OCI-LY1 (cell line): Measurements from ENCODE around the gene LARP4.
"Not testable (repeated sequence)": the region's sequence is repeated elsewhere in the genome, so short reads cannot be mapped to it uniquely, and the experiment has no call there.

Experiments
- H2AFZ ChIP-seq: fragments of 200-600 bp; sonication (generic), shearing (Covaris generic); 2 replicates; pipeline ENCODE4 v1.6.0; 2014; ENCODE audit warnings: antibody characterized with exemption, mild to moderate bottlenecking, low read length
- H3F3A ChIP-seq: fragments of 200-600 bp; sonication (generic), shearing (Covaris generic); 2 replicates; pipeline ENCODE4 v1.6.0; 2014; ENCODE audit warnings: mild to moderate bottlenecking, antibody characterized with exemption, low read length, moderate library complexity; ENCODE audit not compliant: insufficient read depth
- H3K27ac ChIP-seq: fragments of 200-600 bp; sonication (generic); 2 replicates; pipeline ENCODE4 v1.5.1; 2014; ENCODE audit warnings: low read length, mixed run types, mild to moderate bottlenecking, low read depth; ENCODE audit not compliant: poor library complexity, severe bottlenecking
- H3K27me3 ChIP-seq: fragments of 200-600 bp; sonication (generic); 2 replicates; pipeline ENCODE4 v1.6.0; 2014; ENCODE audit warnings: antibody characterized with exemption, mild to moderate bottlenecking, low read length, moderate library complexity; ENCODE audit not compliant: insufficient read depth
- H3K36me3 ChIP-seq: fragments of 200-600 bp; sonication (generic); 2 replicates; pipeline ENCODE4 v1.6.1; 2014; ENCODE audit warnings: mild to moderate bottlenecking, antibody characterized with exemption, low read length, moderate library complexity, mixed read lengths; ENCODE audit not compliant: insufficient read depth
- H3K4me1 ChIP-seq: fragments of 200-600 bp; sonication (generic); 2 replicates; pipeline ENCODE4 v1.5.1; 2014; ENCODE audit warnings: mild to moderate bottlenecking, low read length, moderate library complexity; ENCODE audit not compliant: insufficient read depth, severe bottlenecking
- H3K4me2 ChIP-seq: fragments of 200-600 bp; sonication (generic), shearing (Covaris generic); 2 replicates; pipeline ENCODE4 v1.6.1; 2014; ENCODE audit warnings: low read length
- H3K4me3 ChIP-seq: fragments of 200-600 bp; sonication (generic); 2 replicates; pipeline ENCODE4 v1.5.1; 2014; ENCODE audit warnings: low read length, low read depth, mild to moderate bottlenecking, mixed read lengths; ENCODE audit not compliant: poor library complexity, severe bottlenecking
- H3K79me2 ChIP-seq: fragments of 200-600 bp; shearing (Covaris generic); 2 replicates; pipeline ENCODE4 v1.6.1; 2016; ENCODE audit warnings: mixed run types, low read length, mixed read lengths; ENCODE audit not compliant: insufficient read depth
- H3K9ac ChIP-seq: fragments of 200-600 bp; sonication (generic), shearing (Covaris generic); 2 replicates; pipeline ENCODE4 v1.6.1; 2014; ENCODE audit warnings: mild to moderate bottlenecking, low read length, mixed read lengths
- H3K9me2 ChIP-seq: fragments of 200-600 bp; sonication (generic), shearing (Covaris generic); 2 replicates; pipeline ENCODE4 v1.6.1; 2014; ENCODE audit warnings: low read depth, mild to moderate bottlenecking, low read length, mixed read lengths
- H3K9me3 ChIP-seq: fragments of 200-600 bp; shearing (Covaris generic); 2 replicates; pipeline ENCODE4 v1.6.1; 2014; ENCODE audit warnings: low read length, mixed read lengths
- H4K20me1 ChIP-seq: fragments of 200-600 bp; sonication (generic), shearing (Covaris generic); 2 replicates; pipeline ENCODE4 v1.6.0; 2016; ENCODE audit warnings: mild to moderate bottlenecking, low read length; ENCODE audit not compliant: insufficient read depth
- EZH2 ChIP-seq: fragments of 200-600 bp; sonication (generic), shearing (Covaris generic); IDR thresholded peaks from 2 replicates; pipeline ENCODE4 v1.8.0; 2017; ENCODE audit warnings: borderline replicate concordance, mixed run types, mild to moderate bottlenecking, antibody characterized with exemption, low read length, moderate library complexity, mixed read lengths
- TF ChIP-seq, protein P1 (sequence below): fragments of 200-600 bp; sonication (generic), shearing (Covaris generic); IDR thresholded peaks from 2 replicates; pipeline ENCODE4 v1.5.1; 2017; ENCODE audit warnings: mild to moderate bottlenecking, antibody characterized with exemption, low read length, moderate library complexity, mixed read lengths

The LARP4 gene

DNA sequence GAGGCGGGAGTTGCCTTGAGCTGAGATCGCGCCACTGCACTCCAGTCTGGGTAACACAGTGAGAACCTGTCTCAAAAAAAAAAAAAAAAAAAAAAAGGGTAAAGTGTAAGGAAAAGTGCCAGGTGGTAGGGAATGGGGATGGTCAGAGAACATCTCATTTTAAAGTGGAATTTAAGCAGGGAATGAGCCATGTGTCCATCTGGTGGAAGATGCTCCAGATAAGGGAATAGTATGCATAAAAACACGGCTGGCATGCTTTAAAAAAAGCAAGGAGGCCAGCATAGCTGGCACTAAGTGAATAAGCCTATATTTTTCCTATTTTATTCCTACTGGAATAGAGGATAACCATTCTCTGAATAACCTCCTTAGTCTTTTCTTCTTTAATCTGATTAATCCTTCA, 38.0 kb upstream of the LARP4 start:
- Histone ChIP-seq H3K27ac (no peak overlapping the region), H3K4me3 (no peak overlapping the region), H2AFZ (no peak overlapping the region), H3K4me2 (no peak overlapping the region), H4K20me1 (no peaks in the 10 kb centered on the region), H3K9ac (no peak overlapping the region), H3K27me3 (no peaks in the 10 kb centered on the region), H3K9me3 (no peaks in the 10 kb centered on the region), H3K9me2 (no peaks in the 10 kb centered on the region), H3K36me3 (no peaks in the 10 kb centered on the region), H3F3A (no peaks in the 10 kb centered on the region), H3K79me2 (no peaks in the 10 kb centered on the region), H3K4me1 (no peaks in the 10 kb centered on the region)
- no peak for TF ChIP-seq EZH2
- TF ChIP-seq, protein P1, sequence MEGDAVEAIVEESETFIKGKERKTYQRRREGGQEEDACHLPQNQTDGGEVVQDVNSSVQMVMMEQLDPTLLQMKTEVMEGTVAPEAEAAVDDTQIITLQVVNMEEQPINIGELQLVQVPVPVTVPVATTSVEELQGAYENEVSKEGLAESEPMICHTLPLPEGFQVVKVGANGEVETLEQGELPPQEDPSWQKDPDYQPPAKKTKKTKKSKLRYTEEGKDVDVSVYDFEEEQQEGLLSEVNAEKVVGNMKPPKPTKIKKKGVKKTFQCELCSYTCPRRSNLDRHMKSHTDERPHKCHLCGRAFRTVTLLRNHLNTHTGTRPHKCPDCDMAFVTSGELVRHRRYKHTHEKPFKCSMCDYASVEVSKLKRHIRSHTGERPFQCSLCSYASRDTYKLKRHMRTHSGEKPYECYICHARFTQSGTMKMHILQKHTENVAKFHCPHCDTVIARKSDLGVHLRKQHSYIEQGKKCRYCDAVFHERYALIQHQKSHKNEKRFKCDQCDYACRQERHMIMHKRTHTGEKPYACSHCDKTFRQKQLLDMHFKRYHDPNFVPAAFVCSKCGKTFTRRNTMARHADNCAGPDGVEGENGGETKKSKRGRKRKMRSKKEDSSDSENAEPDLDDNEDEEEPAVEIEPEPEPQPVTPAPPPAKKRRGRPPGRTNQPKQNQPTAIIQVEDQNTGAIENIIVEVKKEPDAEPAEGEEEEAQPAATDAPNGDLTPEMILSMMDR: no peak

DNA sequence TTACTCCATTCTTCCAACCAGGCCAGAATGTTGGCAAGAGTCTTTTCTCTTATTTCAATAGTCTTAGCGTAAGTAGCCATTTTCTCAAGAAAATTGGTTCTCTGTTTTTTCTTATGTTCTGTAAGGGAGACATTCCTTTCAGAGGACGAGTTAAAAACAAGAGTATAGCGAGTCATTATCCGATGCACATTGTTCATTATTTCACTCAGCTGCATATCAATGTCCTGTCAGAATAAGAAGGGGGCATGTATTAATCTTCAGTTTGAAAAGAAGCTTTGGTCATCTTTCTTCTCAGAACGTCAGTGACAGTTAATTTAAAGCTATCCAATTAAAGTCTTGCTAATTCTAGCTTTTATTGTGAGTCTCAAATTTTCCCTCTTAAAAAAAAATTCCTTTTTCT, 37.5 kb upstream of the LARP4 start:
- Histone ChIP-seq H3K4me2 (no peak overlapping the region), H3F3A (no peaks in the 10 kb centered on the region), H3K9me2 (no peaks in the 10 kb centered on the region), H3K4me1 (no peaks in the 10 kb centered on the region), H3K4me3 (no peak overlapping the region), H3K9me3 (no peaks in the 10 kb centered on the region), H3K27ac (no peak overlapping the region), H3K36me3 (no peaks in the 10 kb centered on the region), H3K79me2 (no peaks in the 10 kb centered on the region), H4K20me1 (no peaks in the 10 kb centered on the region), H2AFZ (no peak overlapping the region), H3K27me3 (no peaks in the 10 kb centered on the region), H3K9ac (no peak overlapping the region)
- TF ChIP-seq, protein P1: no peak

DNA sequence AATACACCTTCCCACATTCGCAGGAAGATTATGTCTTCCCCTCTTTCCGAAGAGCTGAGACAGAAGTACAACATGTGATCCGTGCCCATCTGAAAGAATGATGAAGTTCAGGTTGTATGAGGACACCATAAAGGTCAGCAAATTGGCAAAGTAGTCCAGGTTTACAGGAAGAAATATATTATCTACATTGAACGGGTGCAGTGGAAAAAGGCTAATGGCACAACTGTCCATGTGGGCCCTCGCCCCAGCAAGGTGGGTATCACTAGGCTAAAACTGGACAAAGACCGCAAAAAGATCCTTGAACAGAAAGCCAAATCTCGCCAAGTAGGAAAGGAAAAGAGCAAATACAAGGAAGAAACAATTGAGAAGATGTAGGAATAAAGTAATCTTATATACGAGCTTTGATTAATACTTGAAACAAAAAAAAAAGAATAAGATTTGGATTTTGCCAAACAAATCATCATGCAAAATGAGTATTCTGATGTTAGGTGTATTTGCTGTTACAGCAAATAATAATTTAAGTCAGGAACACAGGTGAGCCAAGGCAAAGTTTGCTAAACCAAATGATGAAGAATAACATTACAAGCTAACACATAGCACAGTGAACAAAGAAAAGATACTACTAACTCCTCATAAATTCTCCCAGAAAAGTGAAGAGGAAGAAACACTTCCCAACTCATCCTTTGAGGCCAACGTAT, 34.8 kb upstream of the LARP4 start:
- no peak overlapping the region for H2AFZ ChIP-seq
- H3K79me2 ChIP-seq: no peaks in the 10 kb centered on the region
- H3K9me2 ChIP-seq: no peaks in the 10 kb centered on the region
- no peaks in the 10 kb centered on the region for H4K20me1 ChIP-seq
- H3K27ac ChIP-seq: no peak overlapping the region
- no peak for TF ChIP-seq EZH2
- TF ChIP-seq, protein P1: no peak
- H3K36me3 ChIP-seq: no peaks in the 10 kb centered on the region
- no peaks in the 10 kb centered on the region for H3K9me3 ChIP-seq
- H3K4me2 ChIP-seq: no peak overlapping the region
- no peaks in the 10 kb centered on the region for H3K27me3 ChIP-seq
- no peaks in the 10 kb centered on the region for H3K4me1 ChIP-seq
- no peaks in the 10 kb centered on the region for H3F3A ChIP-seq
- H3K9ac ChIP-seq: no peak overlapping the region
- H3K4me3 ChIP-seq: no peak overlapping the region

DNA sequence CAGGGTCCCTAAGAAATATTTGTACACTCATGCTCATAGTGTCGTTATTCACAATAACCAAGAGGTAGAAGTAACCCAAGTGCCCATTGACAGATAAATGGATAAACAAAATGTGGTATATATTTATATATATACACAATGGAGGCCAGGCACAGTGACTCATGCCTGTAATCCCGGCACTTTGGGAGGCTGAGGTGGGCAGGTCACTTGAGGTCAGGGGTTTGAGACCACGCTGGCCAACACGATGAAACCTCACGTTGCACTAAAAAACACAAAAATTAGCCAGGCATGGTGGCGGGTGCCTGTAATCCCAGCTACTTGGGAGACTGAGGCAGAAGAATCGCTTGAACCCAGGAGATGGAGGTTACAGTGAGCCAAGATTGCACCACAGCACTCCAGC, 30.0 kb upstream of the LARP4 start:
- H2AFZ ChIP-seq, H3K9me2 ChIP-seq, H3K27ac ChIP-seq, H3K4me2 ChIP-seq, H3K4me1 ChIP-seq, H3K27me3 ChIP-seq, H3K9ac ChIP-seq, H3K4me3 ChIP-seq, H3F3A ChIP-seq, H3K79me2 ChIP-seq, H3K9me3 ChIP-seq, H3K36me3 ChIP-seq, H4K20me1 ChIP-seq: not testable (repeated sequence)
